ENCODE measurements around the gene CDK2AP2.

CDK2AP2 gene

DNA sequence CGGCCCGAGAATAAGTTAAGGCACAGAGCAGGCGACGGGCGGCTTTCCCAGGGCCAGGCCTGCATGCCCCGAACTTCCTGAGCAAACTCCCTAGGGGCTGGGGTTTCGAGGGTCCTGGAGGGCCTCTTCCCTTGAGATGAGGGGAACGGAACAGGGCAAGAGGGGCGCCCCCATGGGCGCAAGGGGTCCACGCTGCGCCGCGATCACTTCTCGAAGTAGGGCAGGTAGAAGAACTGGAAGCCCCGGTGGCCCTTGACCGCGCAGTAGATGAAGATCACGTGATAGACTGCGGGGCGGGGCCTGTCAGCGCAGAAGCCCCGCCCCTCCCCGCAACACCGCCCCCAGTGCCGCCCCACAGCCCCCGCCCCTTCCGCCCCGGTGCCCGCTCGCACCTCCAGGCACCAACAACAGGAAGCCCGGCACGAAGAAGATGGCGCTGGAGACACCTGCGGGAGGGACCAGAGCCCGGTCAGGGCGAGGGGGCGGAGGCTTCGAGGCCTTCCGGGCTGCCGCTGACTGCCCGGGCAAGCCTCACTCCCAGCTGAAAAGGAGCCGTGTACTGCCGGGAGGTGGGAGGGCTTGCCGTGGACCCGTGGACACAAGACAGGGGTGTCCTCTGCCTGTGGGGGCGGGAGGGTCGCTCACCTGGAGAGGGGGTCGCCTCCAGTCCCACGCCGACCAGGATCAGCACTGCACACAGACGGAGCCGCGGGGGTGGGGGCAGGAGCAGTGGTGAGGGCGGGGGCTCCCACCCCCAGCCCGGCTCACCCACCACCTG lies 43.4 kb downstream of the CDK2AP2 start:
- no peak for DNase-seq

DNA sequence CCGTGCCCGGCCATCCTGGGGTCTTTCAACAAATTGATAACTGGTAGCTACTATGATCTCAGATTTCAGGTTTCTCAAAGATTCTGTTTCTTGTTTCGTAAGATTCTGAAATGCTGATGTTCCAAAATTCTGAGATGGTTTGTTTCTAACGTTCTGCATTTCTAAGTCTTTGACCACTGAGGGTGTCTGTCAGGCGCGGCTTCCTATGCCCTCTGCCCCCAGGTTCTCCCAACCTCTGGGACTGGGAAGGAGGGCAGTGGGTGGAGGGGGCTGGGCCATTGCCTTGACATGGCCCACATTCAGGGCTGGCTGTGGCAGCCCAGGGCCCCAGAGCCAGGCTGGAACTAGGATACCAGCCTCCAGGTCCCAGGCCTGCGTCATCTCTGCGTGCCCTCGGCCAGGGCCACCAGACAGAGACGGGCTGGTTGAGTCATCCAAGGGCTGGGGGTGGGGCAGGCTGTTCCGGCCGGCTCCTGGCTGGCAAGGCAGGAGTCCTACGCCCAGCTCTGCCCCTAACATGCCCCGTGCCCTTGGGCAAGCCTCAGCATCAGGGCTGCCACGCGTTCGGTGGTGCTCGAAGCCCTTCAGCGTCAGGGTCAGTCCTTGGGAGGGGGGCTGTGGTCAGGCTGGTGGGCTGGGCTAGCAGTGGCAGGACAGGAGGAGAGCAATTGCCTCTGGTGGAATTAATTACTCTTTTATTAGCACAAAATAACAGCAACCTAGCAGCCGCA lies 44.1 kb downstream of the CDK2AP2 start:
- no peak for DNase-seq

DNA sequence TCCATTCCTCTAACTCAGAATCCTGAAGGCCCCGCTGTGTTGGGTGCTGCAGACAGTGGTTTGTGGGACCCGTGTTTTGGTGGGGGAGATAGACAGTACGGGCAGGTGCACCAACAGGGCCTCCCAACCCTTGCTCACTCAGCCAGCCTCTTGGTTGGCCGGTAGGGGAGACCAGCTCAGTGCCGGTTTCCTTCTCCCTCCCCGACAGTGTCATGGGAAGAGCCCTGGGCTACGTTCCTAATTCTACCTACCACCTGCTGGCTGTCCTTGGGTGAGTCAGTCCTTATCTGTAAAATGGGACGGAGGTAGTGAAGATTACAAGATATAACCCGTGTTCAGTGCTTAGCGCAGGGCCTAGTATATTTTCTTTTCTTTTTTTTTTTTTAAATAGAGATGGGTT lies 44.8 kb downstream of the CDK2AP2 start:
- no peak for DNase-seq

DNA sequence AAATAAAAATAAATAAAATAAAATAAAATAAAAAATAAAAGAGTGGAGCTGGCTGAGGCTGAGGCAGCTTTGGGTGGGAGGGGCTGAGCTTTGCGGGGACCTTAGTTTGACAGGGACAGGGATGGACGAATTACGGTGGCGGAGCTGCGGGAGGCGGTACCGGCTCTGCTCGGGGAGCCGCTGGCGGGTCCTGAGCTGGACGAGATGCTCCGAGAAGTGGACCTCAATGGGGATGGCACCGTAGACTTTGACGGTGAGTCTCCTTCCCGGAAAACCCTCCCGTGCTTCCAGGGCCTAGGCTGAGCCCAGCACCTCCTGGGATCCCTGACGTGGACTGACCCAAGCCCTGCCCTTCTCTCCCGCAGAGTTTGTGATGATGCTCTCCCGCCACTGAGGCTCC lies 49.7 kb downstream of the CDK2AP2 start:
- DNase-seq = no peak

DNA sequence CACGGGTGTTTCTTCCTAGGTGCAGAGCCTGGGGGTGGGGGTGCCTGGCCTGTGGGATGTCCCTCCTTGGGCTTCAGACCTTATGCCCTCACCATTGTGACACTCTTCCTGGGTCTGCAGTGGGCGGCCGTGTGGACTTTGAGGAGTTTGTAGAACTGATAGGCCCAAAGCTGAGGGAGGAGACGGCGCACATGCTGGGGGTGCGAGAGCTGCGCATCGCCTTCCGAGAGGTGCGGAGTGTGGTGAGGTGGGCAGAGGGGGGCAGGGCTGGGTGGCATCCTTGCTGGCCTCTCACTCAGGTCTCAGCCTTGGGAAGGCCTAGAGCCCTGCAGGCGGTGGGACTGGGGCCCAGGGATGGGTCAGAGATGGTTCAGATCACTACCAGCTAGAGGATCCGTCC lies 50.5 kb downstream of the CDK2AP2 start:
- DNase-seq = no peak
